Measurements from ENCODE around the gene SELENOS.

DNA sequence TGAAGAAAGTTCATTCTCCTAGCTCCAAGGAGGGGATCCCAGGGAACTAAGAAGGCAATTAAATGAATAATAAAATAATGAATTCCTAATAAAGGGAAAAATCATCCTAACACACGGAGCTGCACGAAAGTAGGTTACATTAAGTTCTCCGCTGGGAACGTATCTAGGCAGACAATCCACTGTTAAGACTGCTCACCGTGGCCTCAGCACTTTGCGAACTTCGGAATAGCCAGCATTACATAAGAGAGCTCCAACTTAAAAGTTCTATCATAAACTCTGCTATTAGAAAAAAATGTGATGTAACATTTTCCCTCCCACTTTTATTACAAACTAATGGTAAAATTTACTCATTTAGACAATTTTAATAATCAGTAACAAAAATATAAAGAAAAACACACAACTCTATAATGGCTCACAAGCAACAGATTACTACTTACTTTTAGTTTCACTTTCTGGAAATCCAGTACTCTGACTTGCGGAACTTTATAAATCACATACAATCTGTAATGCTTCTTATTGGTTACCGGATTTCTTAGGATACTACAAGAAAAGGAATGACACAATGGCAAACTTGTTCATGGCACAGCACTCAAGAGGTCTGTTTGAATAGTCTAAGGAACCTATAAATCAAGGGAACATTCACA lies 9.3 kb upstream of the SELENOS start:
- TF ChIP-seq, protein P1, sequence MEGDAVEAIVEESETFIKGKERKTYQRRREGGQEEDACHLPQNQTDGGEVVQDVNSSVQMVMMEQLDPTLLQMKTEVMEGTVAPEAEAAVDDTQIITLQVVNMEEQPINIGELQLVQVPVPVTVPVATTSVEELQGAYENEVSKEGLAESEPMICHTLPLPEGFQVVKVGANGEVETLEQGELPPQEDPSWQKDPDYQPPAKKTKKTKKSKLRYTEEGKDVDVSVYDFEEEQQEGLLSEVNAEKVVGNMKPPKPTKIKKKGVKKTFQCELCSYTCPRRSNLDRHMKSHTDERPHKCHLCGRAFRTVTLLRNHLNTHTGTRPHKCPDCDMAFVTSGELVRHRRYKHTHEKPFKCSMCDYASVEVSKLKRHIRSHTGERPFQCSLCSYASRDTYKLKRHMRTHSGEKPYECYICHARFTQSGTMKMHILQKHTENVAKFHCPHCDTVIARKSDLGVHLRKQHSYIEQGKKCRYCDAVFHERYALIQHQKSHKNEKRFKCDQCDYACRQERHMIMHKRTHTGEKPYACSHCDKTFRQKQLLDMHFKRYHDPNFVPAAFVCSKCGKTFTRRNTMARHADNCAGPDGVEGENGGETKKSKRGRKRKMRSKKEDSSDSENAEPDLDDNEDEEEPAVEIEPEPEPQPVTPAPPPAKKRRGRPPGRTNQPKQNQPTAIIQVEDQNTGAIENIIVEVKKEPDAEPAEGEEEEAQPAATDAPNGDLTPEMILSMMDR (IDR thresholded peaks at IDR 0.05; ENCODE audit: insufficient read depth, low read length), result no peak
- TF ChIP-seq POLR2AphosphoS5 (IDR thresholded peaks at IDR 0.05; ENCODE audit: low read depth) (no peak), GABPA (IDR thresholded peaks at IDR 0.05; ENCODE audit: low read depth) (no peak)
- TF ChIP-seq, protein P2, sequence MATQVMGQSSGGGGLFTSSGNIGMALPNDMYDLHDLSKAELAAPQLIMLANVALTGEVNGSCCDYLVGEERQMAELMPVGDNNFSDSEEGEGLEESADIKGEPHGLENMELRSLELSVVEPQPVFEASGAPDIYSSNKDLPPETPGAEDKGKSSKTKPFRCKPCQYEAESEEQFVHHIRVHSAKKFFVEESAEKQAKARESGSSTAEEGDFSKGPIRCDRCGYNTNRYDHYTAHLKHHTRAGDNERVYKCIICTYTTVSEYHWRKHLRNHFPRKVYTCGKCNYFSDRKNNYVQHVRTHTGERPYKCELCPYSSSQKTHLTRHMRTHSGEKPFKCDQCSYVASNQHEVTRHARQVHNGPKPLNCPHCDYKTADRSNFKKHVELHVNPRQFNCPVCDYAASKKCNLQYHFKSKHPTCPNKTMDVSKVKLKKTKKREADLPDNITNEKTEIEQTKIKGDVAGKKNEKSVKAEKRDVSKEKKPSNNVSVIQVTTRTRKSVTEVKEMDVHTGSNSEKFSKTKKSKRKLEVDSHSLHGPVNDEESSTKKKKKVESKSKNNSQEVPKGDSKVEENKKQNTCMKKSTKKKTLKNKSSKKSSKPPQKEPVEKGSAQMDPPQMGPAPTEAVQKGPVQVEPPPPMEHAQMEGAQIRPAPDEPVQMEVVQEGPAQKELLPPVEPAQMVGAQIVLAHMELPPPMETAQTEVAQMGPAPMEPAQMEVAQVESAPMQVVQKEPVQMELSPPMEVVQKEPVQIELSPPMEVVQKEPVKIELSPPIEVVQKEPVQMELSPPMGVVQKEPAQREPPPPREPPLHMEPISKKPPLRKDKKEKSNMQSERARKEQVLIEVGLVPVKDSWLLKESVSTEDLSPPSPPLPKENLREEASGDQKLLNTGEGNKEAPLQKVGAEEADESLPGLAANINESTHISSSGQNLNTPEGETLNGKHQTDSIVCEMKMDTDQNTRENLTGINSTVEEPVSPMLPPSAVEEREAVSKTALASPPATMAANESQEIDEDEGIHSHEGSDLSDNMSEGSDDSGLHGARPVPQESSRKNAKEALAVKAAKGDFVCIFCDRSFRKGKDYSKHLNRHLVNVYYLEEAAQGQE (IDR thresholded peaks at IDR 0.05; ENCODE audit: insufficient replicate concordance, low read depth), result no peak

Measured in HL-60 (cell line).